Measurements from ENCODE around the gene CASKIN1. TPM values are rescaled to one million over a fixed set of nuclear protein-coding genes. Genes with fewer than 3 reads are reported as not detected.

The CASKIN1 gene
- total and polyA plus RNA-seq, 4 donors, result under 0.01 to 0.17 (median 0.09) TPM; not detected in 1

- H3K4me1 ChIP-seq (ENCODE audit: control insufficient read depth in 4 of 4, insufficient read depth in 4 of 4, low read length in 3 of 4), result peaks cover 10 to 23% (median 16%) of the 10 kb centered on the region in 4 donors
- no peak overlapping the region for H3K9ac ChIP-seq (ENCODE audit: low read depth in 1 of 2, low read length in 2 of 2)
- TF ChIP-seq RAD21 (IDR thresholded peaks at IDR 0.05) (no peak), TAF1 (conservative IDR thresholded peaks at IDR 0.05) (no peak)
- no peaks in the 10 kb centered on the region for H3K36me3 ChIP-seq (ENCODE audit: control insufficient read depth in 4 of 4, insufficient read depth in 3 of 4, low read depth in 1 of 4, low read length in 3 of 4)
- H3K9me3 ChIP-seq (ENCODE audit: control insufficient read depth in 4 of 4, low read length in 3 of 4), result no peaks in the 10 kb centered on the region
- no peaks in the 10 kb centered on the region for H3K27me3 ChIP-seq (ENCODE audit: control insufficient read depth in 4 of 4, insufficient read depth in 4 of 4, low read length in 3 of 4)
- DNase-seq (ENCODE audit: low spot score), result no peak
- no peak overlapping the region for H3K4me3 ChIP-seq (ENCODE audit: low read depth in 1 of 3, low read length in 3 of 3)
- 90% methylated on average over 17 of the region's 17 CpGs for WGBS
- H3K27ac ChIP-seq (ENCODE audit: low read depth in 1 of 2, low read length in 2 of 2), result no peak overlapping the region
These were observed 52.4 kb downstream of the CASKIN1 start for GRCh38 chr16:2143878-2144485.

- Histone ChIP-seq H3K36me3 (ENCODE audit: control insufficient read depth in 4 of 4, insufficient read depth in 3 of 4, low read depth in 1 of 4, low read length in 3 of 4) (no peaks in the 10 kb centered on the region), H3K4me3 (ENCODE audit: low read depth in 1 of 3, low read length in 3 of 3) (no peak overlapping the region), H3K27ac (ENCODE audit: low read depth in 1 of 2, low read length in 2 of 2) (no peak overlapping the region), H3K9ac (ENCODE audit: low read depth in 1 of 2, low read length in 2 of 2) (no peak overlapping the region), H3K9me3 (ENCODE audit: control insufficient read depth in 4 of 4, low read length in 3 of 4) (no peaks in the 10 kb centered on the region), H3K27me3 (ENCODE audit: control insufficient read depth in 4 of 4, insufficient read depth in 4 of 4, low read length in 3 of 4) (no peaks in the 10 kb centered on the region), H3K4me1 (ENCODE audit: control insufficient read depth in 4 of 4, insufficient read depth in 4 of 4, low read length in 3 of 4) (peaks cover 6 to 17% (median 12%) of the 10 kb centered on the region in 4 donors)
- WGBS, result 86% methylated on average over 31 of the region's 31 CpGs
- no peak for DNase-seq (ENCODE audit: low spot score)
- TF ChIP-seq TAF1 (conservative IDR thresholded peaks at IDR 0.05) (no peak), RAD21 (IDR thresholded peaks at IDR 0.05) (no peak), REST (IDR thresholded peaks at IDR 0.05) (no peak), FOXA1 (IDR thresholded peaks at IDR 0.05) (no peak), ATF3 (IDR thresholded peaks at IDR 0.05) (no peak), EGR1 (IDR thresholded peaks at IDR 0.05; ENCODE audit: low read depth in 2 of 2) (no peak), HNF4A (conservative IDR thresholded peaks at IDR 0.05) (no peak), GABPA (IDR thresholded peaks at IDR 0.05 in 1 of 2, conservative IDR thresholded peaks at IDR 0.05 in 1 of 2) (no peak), YY1 (IDR thresholded peaks at IDR 0.05) (no peak), NR2F2 (IDR thresholded peaks at IDR 0.05) (no peak), MAX (IDR thresholded peaks at IDR 0.05) (no peak), JUND (IDR thresholded peaks at IDR 0.05) (no peak), RXRA (IDR thresholded peaks at IDR 0.05) (no peak), FOXA2 (IDR thresholded peaks at IDR 0.05) (no peak), HNF4G (IDR thresholded peaks at IDR 0.05) (no peak), CTCF (IDR thresholded peaks at IDR 0.05; ENCODE audit: low read depth, low read length, missing input control) (no peak), ZBTB33 (IDR thresholded peaks at IDR 0.05) (no peak)
These were observed 53.2 kb downstream of the CASKIN1 start for GRCh38 chr16:2142942-2143877.
